ENCODE measurements around the gene DTX3.
A peak's percentile ranks its signal among the peaks of the same experiment; 100 is the strongest.

Gene DTX3

DNA sequence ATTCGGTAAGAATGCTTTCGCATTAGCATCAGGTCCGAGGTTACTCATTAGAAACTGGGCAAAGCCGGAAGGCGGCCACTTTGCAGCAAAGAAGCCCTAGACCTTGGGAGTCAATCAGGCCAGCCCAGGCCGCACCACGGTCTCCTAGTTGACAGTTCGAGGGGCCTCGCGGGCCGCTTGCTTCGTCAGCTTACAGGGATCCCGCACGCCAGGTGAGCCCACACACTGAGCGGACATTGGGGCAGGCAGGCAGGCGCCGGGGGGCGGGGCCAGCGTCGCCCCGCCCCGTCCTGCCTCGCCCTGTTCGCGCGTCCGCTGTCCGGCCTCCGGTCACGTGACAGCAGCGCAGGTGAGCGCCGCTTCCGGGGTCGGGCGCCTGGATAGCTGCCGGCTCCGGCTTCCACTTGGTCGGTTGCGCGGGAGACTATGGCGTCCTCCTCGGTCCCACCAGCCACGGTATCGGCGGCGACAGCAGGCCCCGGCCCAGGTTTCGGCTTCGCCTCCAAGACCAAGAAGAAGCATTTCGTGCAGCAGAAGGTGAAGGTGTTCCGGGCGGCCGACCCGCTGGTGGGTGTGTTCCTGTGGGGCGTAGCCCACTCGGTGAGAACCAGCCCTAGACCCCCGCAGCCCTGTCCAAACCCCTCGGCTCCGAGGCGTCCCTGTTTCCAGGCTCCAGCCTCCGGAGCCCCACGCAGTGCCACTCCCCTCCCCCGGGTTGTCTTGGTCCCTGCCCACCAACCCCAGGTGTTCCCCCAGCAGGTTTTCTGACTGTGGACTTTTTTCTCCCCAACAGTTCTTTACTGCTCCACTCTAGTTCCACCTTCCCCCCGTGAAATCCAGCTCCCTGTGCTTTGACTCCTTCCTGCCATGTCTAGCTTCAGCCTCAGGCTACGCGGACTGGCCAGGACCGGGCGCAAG lies 13.5 kb upstream of the DTX3 start, which contains the start of gene PIP4K2C:
TSS of gene PIP4K2C (plus strand) at position 329 of the 918 bp plus-strand sequence. CDS start at position 427, 98 bp downstream.
- no peaks in the 10 kb centered on the region for H3K9me3 ChIP-seq (ENCODE audit: control insufficient read depth, insufficient read depth, low read depth, low read length)
- ChIA-PET CTCF (interaction anchor here (0.6 to 3.3 kb wide), 6 partner anchors 7 to 102 kb away, joined by 3 to 42 read pairs (median 6); partner anchors contain the start of genes B4GALNT1 and OS9), POLR2A (interaction anchor here (0.6 to 2.6 kb wide), 9 partner anchors 10 to 154 kb away, joined by 3 to 9 read pairs (median 4); partner anchors contain the start of genes ARHGEF25, B4GALNT1, DDIT3 and TSPAN31)
- peaks cover 5% of the 10 kb centered on the region for H3K4me1 ChIP-seq (ENCODE audit: control insufficient read depth, insufficient read depth, low read length)
- peaks cover 11 to 18% of the 10 kb centered on the region in 2 experiments; a peak in 2 of 3 replicates for H3K36me3 ChIP-seq (ENCODE audit: control insufficient read depth in 2 of 2, insufficient read depth in 1 of 2, low read length in 2 of 2)
- no peak within 1 kb of the TSS; the same call in 1 of the 2 replicates for H3K27ac ChIP-seq (ENCODE audit: extremely low read depth, low read depth, low read length)
- H3K4me3 ChIP-seq (ENCODE audit: low read depth, low read length): peak within 1 kb of the TSS; percentile 87
- TF ChIP-seq GFI1B (tag by site-specific recombination; IDR thresholded peaks at IDR 0.05) (no peak), ZNF433 (tag by site-specific recombination; IDR thresholded peaks at IDR 0.05; ENCODE audit: low read depth) (no peak), SP3 (tag by site-specific recombination; IDR thresholded peaks at IDR 0.05) (peak; percentile 88), ZNF341 (tag by site-specific recombination; IDR thresholded peaks at IDR 0.05; ENCODE audit: low read depth) (peak; percentile 48), ZNF747 (tag by site-specific recombination; IDR thresholded peaks at IDR 0.05) (no peak), YY2 (tag by site-specific recombination; IDR thresholded peaks at IDR 0.05) (peak; percentile 60), ZNF214 (tag by site-specific recombination; IDR thresholded peaks at IDR 0.05; ENCODE audit: borderline replicate concordance) (no peak), OSR2 (tag by site-specific recombination; IDR thresholded peaks at IDR 0.05) (0 out of 2 replicates have a peak, but pooled peaks have one; percentile 11), ZNF2 (tag by site-specific recombination; IDR thresholded peaks at IDR 0.05) (peak; percentile 73; the same call in 1 of the 2 replicates), ZNF514 (tag by site-specific recombination; IDR thresholded peaks at IDR 0.05) (no peak), ZNF776 (tag by site-specific recombination; IDR thresholded peaks at IDR 0.05; ENCODE audit: borderline replicate concordance) (no peak), ZNF600 (tag by site-specific recombination; IDR thresholded peaks at IDR 0.05) (0 out of 2 replicates have a peak, but pooled peaks have one; percentile 63), ZNF837 (tag by site-specific recombination; IDR thresholded peaks at IDR 0.05) (no peak), ZNF266 (tag by site-specific recombination; IDR thresholded peaks at IDR 0.05; ENCODE audit: low read depth) (no peak), ZNF184 (tag by site-specific recombination; IDR thresholded peaks at IDR 0.05) (no peak), ZNF621 (tag by site-specific recombination; IDR thresholded peaks at IDR 0.05) (no peak), ZIC2 (tag by site-specific recombination; IDR thresholded peaks at IDR 0.05) (no peak; the same call in 1 of the 2 replicates), ZNF354C (tag by site-specific recombination; IDR thresholded peaks at IDR 0.05; ENCODE audit: borderline replicate concordance, low read depth) (peak; percentile 54; the same call in 1 of the 2 replicates), MYNN (tag by site-specific recombination; IDR thresholded peaks at IDR 0.05; ENCODE audit: borderline replicate concordance) (no peak), ZNF561 (tag by site-specific recombination; IDR thresholded peaks at IDR 0.05; ENCODE audit: borderline replicate concordance) (no peak; the same call in none of the 2 replicates), ZNF473 (tag by site-specific recombination; IDR thresholded peaks at IDR 0.05) (no peak), ZNF404 (tag by site-specific recombination; IDR thresholded peaks at IDR 0.05) (no peak), ZNF529 (tag by site-specific recombination; IDR thresholded peaks at IDR 0.05; ENCODE audit: insufficient replicate concordance) (no peak), ZNF391 (tag by site-specific recombination; IDR thresholded peaks at IDR 0.05; ENCODE audit: borderline replicate concordance, low read depth) (0 out of 2 replicates have a peak, but pooled peaks have one; percentile 54)
- TF ChIP-seq, protein P1, sequence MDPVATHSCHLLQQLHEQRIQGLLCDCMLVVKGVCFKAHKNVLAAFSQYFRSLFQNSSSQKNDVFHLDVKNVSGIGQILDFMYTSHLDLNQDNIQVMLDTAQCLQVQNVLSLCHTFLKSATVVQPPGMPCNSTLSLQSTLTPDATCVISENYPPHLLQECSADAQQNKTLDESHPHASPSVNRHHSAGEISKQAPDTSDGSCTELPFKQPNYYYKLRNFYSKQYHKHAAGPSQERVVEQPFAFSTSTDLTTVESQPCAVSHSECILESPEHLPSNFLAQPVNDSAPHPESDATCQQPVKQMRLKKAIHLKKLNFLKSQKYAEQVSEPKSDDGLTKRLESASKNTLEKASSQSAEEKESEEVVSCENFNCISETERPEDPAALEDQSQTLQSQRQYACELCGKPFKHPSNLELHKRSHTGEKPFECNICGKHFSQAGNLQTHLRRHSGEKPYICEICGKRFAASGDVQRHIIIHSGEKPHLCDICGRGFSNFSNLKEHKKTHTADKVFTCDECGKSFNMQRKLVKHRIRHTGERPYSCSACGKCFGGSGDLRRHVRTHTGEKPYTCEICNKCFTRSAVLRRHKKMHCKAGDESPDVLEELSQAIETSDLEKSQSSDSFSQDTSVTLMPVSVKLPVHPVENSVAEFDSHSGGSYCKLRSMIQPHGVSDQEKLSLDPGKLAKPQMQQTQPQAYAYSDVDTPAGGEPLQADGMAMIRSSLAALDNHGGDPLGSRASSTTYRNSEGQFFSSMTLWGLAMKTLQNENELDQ (tag by site-specific recombination; IDR thresholded peaks at IDR 0.05; ENCODE audit: low read depth): no peak
- TF ChIP-seq, protein P2, sequence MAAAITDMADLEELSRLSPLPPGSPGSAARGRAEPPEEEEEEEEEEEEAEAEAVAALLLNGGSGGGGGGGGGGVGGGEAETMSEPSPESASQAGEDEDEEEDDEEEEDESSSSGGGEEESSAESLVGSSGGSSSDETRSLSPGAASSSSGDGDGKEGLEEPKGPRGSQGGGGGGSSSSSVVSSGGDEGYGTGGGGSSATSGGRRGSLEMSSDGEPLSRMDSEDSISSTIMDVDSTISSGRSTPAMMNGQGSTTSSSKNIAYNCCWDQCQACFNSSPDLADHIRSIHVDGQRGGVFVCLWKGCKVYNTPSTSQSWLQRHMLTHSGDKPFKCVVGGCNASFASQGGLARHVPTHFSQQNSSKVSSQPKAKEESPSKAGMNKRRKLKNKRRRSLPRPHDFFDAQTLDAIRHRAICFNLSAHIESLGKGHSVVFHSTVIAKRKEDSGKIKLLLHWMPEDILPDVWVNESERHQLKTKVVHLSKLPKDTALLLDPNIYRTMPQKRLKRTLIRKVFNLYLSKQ (tag by site-specific recombination; IDR thresholded peaks at IDR 0.05; ENCODE audit: borderline replicate concordance): no peak
- TF ChIP-seq, protein P3, sequence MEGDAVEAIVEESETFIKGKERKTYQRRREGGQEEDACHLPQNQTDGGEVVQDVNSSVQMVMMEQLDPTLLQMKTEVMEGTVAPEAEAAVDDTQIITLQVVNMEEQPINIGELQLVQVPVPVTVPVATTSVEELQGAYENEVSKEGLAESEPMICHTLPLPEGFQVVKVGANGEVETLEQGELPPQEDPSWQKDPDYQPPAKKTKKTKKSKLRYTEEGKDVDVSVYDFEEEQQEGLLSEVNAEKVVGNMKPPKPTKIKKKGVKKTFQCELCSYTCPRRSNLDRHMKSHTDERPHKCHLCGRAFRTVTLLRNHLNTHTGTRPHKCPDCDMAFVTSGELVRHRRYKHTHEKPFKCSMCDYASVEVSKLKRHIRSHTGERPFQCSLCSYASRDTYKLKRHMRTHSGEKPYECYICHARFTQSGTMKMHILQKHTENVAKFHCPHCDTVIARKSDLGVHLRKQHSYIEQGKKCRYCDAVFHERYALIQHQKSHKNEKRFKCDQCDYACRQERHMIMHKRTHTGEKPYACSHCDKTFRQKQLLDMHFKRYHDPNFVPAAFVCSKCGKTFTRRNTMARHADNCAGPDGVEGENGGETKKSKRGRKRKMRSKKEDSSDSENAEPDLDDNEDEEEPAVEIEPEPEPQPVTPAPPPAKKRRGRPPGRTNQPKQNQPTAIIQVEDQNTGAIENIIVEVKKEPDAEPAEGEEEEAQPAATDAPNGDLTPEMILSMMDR (tag by site-specific recombination; IDR thresholded peaks at IDR 0.05): no peak
- TF ChIP-seq, protein P4, sequence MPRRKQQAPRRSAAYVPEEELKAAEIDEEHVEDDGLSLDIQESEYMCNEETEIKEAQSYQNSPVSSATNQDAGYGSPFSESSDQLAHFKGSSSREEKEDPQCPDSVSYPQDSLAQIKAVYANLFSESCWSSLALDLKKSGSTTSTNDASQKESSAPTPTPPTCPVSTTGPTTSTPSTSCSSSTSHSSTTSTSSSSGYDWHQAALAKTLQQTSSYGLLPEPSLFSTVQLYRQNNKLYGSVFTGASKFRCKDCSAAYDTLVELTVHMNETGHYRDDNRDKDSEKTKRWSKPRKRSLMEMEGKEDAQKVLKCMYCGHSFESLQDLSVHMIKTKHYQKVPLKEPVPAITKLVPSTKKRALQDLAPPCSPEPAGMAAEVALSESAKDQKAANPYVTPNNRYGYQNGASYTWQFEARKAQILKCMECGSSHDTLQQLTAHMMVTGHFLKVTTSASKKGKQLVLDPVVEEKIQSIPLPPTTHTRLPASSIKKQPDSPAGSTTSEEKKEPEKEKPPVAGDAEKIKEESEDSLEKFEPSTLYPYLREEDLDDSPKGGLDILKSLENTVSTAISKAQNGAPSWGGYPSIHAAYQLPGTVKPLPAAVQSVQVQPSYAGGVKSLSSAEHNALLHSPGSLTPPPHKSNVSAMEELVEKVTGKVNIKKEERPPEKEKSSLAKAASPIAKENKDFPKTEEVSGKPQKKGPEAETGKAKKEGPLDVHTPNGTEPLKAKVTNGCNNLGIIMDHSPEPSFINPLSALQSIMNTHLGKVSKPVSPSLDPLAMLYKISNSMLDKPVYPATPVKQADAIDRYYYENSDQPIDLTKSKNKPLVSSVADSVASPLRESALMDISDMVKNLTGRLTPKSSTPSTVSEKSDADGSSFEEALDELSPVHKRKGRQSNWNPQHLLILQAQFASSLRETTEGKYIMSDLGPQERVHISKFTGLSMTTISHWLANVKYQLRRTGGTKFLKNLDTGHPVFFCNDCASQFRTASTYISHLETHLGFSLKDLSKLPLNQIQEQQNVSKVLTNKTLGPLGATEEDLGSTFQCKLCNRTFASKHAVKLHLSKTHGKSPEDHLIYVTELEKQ (tag by site-specific recombination; IDR thresholded peaks at IDR 0.05; ENCODE audit: borderline replicate concordance): no peak
